ENCODE results near the gene TMEM141.
"Not testable (repeated sequence)": the region's sequence is repeated elsewhere in the genome, so short reads cannot be mapped to it uniquely, and the experiment has no call there.

TMEM141 gene

DNA sequence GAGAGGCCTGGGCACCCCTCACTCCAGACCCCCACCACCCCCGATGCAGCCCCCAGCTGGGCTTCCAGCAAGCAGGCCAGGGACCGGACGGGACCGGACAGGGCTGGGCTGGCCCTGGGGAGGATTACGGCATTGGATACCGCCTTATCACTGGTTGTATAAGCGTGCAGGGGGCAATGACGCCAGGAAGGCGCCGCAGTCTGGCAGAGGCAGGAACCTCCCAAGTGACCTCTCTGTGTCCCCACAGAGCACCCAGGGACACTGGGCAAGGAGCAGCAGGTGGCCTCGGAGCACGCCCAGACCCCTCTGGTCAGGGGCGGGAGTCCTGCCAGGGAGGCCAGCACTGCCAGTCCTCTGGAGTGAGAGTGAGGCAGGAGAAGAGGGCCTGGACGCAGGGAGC is 26.1 kb upstream of the TMEM141 start:
- Histone ChIP-seq H3K4me1 (ENCODE audit: low read length) (peaks cover 25% of the 10 kb centered on the region), H2AFZ (ENCODE audit: low read depth, low read length) (no peak overlapping the region), H3K79me2 (ENCODE audit: low read length) (no peaks in the 10 kb centered on the region), H3K4me2 (ENCODE audit: low read length) (peak overlapping the region; percentile 72; the same call in 1 of the 2 replicates), H3K9me3 (ENCODE audit: insufficient read depth, low read length) (no peaks in the 10 kb centered on the region), H4K20me1 (ENCODE audit: insufficient read depth, low read length) (no peaks in the 10 kb centered on the region), H3K4me3 (ENCODE audit: low read length) (no peak overlapping the region), H3K27ac (ENCODE audit: low read length) (no peak overlapping the region), H3K27me3 (ENCODE audit: low read depth, low read length) (peaks cover 16% of the 10 kb centered on the region), H3K9ac (ENCODE audit: low read length) (no peak overlapping the region), H3K36me3 (replicated peaks; ENCODE audit: low read depth, low read length) (no peaks in the 10 kb centered on the region)
- TF ChIP-seq, protein P1, sequence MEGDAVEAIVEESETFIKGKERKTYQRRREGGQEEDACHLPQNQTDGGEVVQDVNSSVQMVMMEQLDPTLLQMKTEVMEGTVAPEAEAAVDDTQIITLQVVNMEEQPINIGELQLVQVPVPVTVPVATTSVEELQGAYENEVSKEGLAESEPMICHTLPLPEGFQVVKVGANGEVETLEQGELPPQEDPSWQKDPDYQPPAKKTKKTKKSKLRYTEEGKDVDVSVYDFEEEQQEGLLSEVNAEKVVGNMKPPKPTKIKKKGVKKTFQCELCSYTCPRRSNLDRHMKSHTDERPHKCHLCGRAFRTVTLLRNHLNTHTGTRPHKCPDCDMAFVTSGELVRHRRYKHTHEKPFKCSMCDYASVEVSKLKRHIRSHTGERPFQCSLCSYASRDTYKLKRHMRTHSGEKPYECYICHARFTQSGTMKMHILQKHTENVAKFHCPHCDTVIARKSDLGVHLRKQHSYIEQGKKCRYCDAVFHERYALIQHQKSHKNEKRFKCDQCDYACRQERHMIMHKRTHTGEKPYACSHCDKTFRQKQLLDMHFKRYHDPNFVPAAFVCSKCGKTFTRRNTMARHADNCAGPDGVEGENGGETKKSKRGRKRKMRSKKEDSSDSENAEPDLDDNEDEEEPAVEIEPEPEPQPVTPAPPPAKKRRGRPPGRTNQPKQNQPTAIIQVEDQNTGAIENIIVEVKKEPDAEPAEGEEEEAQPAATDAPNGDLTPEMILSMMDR (IDR thresholded peaks at IDR 0.05; ENCODE audit: low read depth, low read length): no peak
- no peak for TF ChIP-seq EZH2phosphoT487 (IDR thresholded peaks at IDR 0.05; ENCODE audit: low read depth)

DNA sequence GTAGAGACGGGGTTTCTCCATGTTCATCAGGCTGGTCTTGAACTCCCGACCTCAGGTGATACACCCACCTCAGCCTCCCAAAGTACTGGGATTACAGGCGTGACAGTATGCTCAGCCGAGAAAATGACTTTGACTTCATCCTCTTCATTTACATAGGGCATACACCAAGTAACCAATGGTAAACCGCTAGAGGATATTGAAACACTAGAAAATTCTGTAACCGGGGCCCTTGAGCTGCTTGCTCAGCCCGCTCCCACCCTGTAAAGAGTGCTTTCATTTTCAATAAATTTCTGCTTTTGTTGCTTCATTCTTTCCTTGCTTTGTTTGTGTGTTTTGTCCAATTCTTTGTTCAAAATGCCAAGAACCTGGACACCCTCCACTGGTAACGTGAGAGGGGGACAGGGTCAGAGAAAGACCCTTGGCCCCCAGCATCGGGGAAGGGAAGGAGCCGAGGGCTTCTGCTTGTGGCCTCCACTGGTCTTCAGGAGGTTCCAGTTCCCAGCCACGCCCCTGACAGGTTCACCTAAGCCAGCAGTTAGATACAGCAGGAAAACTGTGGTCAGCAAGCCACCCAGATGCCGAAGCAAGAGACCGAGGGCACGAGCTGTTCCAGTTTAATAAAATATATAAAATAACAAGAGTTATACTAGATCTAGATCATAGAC is 25.3 kb upstream of the TMEM141 start:
- H3K9ac ChIP-seq (ENCODE audit: low read length); H3K36me3 ChIP-seq (replicated peaks; ENCODE audit: low read depth, low read length); H4K20me1 ChIP-seq (ENCODE audit: insufficient read depth, low read length); H3K79me2 ChIP-seq (ENCODE audit: low read length); H3K9me3 ChIP-seq (ENCODE audit: insufficient read depth, low read length); H2AFZ ChIP-seq (ENCODE audit: low read depth, low read length): not testable (repeated sequence)
- Histone ChIP-seq H3K27me3 (ENCODE audit: low read depth, low read length) (peaks cover 16% of the 10 kb centered on the region), H3K4me2 (ENCODE audit: low read length) (peak overlapping the region; percentile 72), H3K4me3 (ENCODE audit: low read length) (peak overlapping the region; percentile 68), H3K4me1 (ENCODE audit: low read length) (peaks cover 25% of the 10 kb centered on the region), H3K27ac (ENCODE audit: low read length) (peak overlapping the region; percentile 42; the same call in 1 of the 2 replicates)

DNA sequence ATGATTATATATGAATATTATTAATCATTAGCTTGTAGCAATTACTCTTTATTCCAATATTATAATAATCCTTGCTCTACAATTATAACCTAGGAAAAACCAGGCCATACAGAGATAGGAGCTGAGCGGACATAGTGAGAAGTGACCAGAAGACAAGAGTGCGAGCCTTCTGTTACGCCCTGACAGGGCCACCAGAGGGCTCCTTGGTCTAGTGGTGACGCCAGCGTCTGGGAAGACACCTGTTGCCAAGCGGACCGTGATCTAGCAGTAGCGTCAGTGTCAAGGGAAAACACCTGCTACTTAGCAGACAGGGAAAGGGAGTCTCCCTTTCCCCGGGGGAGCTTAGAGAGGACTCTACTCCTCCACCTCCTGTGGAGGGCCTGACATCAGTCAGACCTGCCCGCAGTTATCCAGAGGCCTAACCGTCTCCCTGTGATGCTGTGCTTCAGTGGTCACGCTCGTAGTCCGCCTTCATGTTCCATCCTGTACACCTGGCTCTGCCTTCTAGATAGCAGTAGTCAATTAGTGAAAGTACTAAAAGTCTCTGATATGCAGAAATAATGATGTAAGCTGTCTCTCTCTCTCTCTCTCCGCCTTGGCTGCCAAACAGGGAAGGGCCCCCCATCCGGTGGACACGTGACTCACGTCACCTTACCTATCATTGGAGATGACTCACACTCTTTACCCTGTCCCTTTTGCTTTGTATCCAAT is 24.6 kb upstream of the TMEM141 start:
- Histone ChIP-seq H3K4me1 (ENCODE audit: low read length) (peaks cover 25% of the 10 kb centered on the region), H3K4me2 (ENCODE audit: low read length) (peak overlapping the region; percentile 72)

DNA sequence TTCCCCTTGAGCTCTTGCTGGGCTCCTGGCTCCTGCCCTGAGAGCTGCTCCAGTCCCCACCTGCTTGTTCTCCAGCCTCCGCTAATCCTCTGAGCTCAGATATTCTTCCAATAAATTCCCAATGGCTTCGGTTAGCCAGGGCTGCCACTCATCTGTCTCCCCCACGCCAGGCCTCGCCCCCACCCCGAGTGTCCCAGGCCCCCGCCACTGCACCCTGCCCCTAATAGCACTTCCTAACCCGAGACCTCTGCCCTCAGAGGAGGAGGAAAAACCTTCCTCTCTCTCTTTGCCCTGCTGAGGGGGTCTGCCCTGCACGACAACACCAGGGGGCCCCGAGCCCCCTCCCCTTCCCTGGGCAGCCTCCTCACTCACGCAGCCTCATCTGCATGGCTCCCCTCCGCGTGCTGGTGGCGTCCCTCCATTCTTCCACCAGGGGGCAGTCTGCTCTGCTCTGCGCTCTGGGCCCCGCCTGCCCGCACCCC is 21.4 kb upstream of the TMEM141 start:
- no peak for TF ChIP-seq EZH2phosphoT487 (IDR thresholded peaks at IDR 0.05; ENCODE audit: low read depth)
- TF ChIP-seq, protein P1 (IDR thresholded peaks at IDR 0.05; ENCODE audit: low read depth, low read length): peak; percentile 52
- H3K27ac ChIP-seq (ENCODE audit: low read length): no peak overlapping the region
- H4K20me1 ChIP-seq (ENCODE audit: insufficient read depth, low read length): no peaks in the 10 kb centered on the region
- no peak overlapping the region for H3K9ac ChIP-seq (ENCODE audit: low read length)
- H3K79me2 ChIP-seq (ENCODE audit: low read length): no peaks in the 10 kb centered on the region
- peak overlapping the region; percentile 47 for H3K4me3 ChIP-seq (ENCODE audit: low read length)
- H3K4me2 ChIP-seq (ENCODE audit: low read length): peak overlapping the region; percentile 42
- H3K36me3 ChIP-seq (replicated peaks; ENCODE audit: low read depth, low read length): no peaks in the 10 kb centered on the region
- peaks cover 17% of the 10 kb centered on the region for H3K27me3 ChIP-seq (ENCODE audit: low read depth, low read length)
- H3K4me1 ChIP-seq (ENCODE audit: low read length): peaks cover 25% of the 10 kb centered on the region
- H2AFZ ChIP-seq (ENCODE audit: low read depth, low read length): no peak overlapping the region
- peaks cover 5% of the 10 kb centered on the region for H3K9me3 ChIP-seq (ENCODE audit: insufficient read depth, low read length)

More for the DNA sequence above, 24.6 kb upstream of the TMEM141 start:
- H3K9me3 ChIP-seq (ENCODE audit: insufficient read depth, low read length); H3K36me3 ChIP-seq (replicated peaks; ENCODE audit: low read depth, low read length); H4K20me1 ChIP-seq (ENCODE audit: insufficient read depth, low read length); H2AFZ ChIP-seq (ENCODE audit: low read depth, low read length); H3K79me2 ChIP-seq (ENCODE audit: low read length): not testable (repeated sequence)
- TF ChIP-seq, protein P1 (IDR thresholded peaks at IDR 0.05; ENCODE audit: low read depth, low read length): peak; percentile 42
- H3K27me3 ChIP-seq (ENCODE audit: low read depth, low read length): peaks cover 16% of the 10 kb centered on the region
- H3K4me3 ChIP-seq (ENCODE audit: low read length): peak overlapping the region; percentile 69
- H3K9ac ChIP-seq (ENCODE audit: low read length): peak overlapping the region; percentile 17; the same call in 1 of the 2 replicates
- H3K27ac ChIP-seq (ENCODE audit: low read length): peak overlapping the region; percentile 53

Data from OCI-LY3 (cell line).